ENCODE data around the gene EMSY.

DNA sequence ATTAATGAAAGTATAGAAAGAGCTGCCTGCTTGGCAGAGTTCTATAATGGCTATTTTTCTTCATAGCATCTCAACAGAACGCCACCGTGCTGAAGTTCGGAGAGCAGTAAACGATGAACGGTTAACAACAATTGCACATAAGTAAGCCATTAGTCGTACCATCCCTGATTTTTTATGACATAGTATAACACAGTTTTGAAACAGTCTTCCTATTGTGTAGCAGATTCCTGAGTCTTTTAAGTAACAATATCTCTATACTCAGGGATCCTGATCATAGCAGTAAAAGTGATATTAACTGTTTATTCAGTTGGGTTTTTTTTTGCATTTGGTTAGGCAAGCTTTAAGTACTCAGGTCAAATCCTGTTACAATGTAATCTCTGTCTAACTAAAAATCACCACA is 8.4 kb downstream of the EMSY start:
- TF ChIP-seq POLR2A (IDR thresholded peaks at IDR 0.05; ENCODE audit: low read depth, low read length), result no peak
- TF ChIP-seq POLR2AphosphoS5 (IDR thresholded peaks at IDR 0.05; ENCODE audit: low read depth, low read length), result no peak
- TF ChIP-seq TAF1 (IDR thresholded peaks at IDR 0.05; ENCODE audit: borderline replicate concordance, low read depth, low read length), result no peak

Data from GM12892 (cell line).